Posterior cingulate gyrus (tissue), 11 donors: ENCODE data around the gene RNF6.

Source experiments
- DNase-seq, 10 donors: peaks; one replicate each; pipeline versions ENCODE4 v3.0.0 to v3.0.0-alpha.2; 2020 to 2021; ENCODE audit warnings: mixed read lengths in 3 of 10
- intact Hi-C: fragments of 100-400 bp; cut with DNase I; formaldehyde crosslinking; loops from one replicate; pipeline ENCODE4 v1.15.1; 2023

The RNF6 gene

DNA sequence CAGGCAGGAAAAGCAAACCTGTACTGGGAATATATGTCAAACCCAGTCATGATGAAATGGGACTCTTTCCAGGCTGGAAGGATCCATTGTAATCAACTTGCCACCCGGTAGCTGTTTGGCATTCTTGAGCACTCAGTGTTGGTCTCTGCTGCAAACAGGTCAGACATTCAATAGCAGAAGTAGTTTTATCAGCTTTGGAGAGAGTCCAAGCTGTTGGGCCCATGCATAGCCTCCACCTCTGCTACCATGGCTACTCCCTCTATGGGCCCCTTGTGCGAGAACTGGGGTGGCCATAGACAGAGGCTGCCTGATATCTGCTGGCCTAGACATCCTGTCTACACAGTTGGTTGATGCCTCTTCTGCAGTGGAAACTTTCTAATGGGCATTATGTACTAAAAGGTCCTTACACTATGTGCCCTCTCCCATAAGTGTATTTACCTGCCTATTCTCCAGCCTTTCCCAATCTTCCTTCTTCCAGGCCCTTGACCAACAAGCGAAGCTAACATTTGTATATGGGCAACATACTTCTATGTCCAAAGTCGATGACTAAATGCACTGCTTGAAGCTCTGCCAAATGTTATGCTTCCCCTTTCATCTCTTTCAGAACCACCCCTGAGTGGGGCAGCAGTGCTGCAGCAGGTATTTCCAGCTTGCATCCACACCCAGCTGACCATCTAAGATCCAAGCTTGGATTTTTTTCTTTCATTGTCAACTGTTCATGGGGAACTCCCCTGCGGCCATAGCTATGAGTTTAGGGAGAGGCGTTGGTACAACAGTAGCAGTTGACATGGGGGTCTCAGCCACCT, 5.3 kb upstream of the RNF6 start:
- intact Hi-C loops: no loop called here
- DNase-seq: no peak

- intact Hi-C loops: no loop called here
- DNase-seq: no peak
Measured at GRCh38 chr13:26225896-26226617, 3.9 kb upstream of the RNF6 start.

DNA sequence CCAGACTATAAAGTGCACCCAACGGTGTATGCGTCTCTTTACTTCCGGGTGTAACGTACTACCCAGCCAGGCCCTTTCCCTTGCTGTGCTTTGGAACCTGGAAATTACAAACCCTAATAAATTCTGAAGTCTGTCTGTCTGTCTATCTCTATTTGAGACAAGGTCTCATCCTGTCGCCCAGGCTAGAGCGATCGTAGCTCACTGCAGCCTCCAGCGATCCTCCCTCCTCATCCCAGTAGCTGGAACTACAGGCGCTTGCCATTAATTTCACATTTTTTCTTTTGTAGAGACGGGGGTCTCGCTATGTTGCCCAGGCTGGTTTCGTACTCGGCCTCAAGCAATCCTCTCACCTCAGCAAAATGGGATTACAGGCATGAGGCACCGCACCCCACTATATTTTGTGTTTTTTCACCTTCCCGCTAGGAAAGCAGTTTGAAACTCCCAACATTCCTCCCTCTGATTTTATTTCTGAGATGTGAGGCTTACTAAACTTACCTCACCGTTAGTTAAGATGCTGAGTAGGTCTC, 469 bp upstream of the RNF6 start:
- DNase-seq: peak in 1 of 10 donors; percentile 71
- intact Hi-C loops: loop anchor here (2.0 kb wide), 2 partner anchors 32 to 36 kb away; partner anchors contain the start of gene CDK8

- intact Hi-C loops: no loop called here
- no peak for DNase-seq
Measured at GRCh38 chr13:26221399-26221720, 754 bp downstream of the RNF6 start.

- no peak for DNase-seq
- intact Hi-C loops: no loop called here
Measured at GRCh38 chr13:26220575-26220974, 1.5 kb downstream of the RNF6 start.

DNA sequence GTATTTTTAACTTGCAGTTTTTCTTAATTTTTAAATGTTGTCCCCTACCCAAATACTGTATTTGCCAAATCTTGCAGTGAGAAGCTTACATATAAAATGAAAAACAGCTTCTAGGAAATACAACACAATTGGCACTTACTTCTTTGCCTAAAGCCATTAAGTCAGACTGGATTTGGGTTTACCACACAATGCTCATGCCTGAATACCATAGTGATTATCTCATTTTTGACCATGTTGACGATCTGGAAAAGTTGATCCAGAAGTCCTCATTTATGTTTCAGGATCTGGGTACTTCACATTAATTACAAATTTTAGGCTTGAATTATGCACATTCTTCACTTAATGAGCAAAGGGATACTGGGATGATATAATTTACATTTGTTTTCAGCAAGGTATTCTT, 2.4 kb downstream of the RNF6 start:
- no peak for DNase-seq
- intact Hi-C loops: no loop called here

DNA sequence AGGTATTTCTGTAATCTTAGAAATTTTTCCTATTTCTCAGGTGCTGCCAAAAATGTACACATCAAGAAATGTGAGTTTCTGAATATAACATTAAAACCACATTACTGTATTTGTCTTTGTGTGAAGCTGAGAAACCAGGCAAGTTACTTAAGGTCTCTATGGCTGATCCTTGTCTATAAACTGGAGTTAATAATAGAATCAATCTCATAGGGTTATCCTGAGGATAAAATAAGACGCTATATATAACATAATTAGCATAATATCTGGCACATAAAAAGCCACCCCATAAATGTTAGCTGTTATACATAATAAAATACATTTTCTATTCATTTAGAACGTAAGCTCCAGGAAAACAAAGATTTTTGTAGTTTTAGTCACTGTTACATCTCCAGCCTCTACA, 6.1 kb downstream of the RNF6 start:
- DNase-seq: no peak
- intact Hi-C loops: no loop called here

DNA sequence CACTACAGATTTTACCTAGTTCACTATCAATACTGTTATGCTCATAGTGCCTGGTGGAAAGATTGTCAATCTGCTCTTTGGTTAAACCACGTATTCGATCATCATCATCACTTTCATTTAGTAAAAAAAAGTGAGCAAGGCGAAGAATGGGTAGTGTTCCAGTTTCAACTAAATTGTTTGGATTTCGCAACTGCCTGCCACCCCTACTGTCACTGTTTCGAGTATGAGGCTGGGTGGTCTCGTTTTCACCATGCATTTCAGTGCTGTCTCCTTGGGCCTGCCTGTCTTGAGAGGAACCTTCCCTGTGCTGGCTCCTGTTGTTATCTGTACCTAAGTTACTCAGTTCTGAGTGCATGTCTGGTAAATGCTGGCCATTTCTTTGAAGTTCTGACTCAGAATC, 8.1 kb downstream of the RNF6 start:
- intact Hi-C loops: no loop called here
- no peak for DNase-seq

- DNase-seq: no peak
Measured at GRCh38 chr13:26213345-26213744, 8.8 kb downstream of the RNF6 start.

DNA sequence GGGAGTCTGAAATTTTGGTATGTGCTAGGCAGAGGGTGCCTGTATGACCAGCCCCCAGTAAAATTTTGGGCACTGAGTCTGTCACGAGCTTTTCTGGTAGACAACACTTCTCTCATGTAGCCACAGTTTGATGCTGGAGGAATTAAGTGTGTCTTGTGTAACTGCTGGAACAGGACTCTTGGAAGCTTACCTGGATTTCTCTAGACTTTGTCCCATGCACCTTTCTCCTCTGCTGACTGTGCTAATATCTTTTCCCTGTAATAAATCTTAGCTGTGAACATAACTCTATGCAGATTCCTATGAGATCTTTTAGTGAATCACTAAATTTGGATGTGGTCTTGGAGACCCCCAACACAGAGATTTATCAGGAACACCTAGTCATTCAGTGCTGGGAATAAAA, 13.8 kb downstream of the RNF6 start:
- intact Hi-C loops: no loop called here

More at GRCh38 chr13:26213345-26213744, 8.8 kb downstream of the RNF6 start:
- intact Hi-C loops: no loop called here

DNA sequence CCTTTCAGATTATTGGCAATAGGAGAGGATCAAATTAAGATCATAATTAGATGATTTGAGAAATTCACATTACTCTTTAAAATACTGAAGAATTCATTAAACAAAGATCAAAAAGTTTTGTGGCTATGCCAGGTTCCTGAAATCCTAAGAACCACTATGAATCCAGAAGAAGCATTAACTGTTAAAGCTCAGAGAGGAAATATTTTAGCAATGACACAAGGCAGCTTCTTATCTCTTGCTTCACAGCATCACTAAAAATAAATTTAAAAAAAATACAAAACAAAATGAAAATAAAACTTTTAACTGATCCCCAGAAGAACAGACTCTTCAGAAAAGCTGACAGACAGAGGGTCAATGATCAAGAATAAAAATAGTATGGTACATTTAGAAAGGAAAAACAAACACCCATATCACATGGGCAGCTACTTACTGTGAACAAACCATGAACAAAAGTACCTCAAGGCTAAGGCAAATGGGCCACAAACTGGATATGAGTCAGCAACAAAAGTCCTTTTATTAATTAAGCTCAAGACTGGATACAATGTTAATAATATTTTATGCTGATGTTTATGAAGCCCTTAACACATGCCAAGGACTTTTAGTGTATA, 19.6 kb downstream of the RNF6 start:
- intact Hi-C loops: no loop called here
- no peak for DNase-seq

More for the DNA sequence above, 13.8 kb downstream of the RNF6 start:
- DNase-seq: no peak

DNA sequence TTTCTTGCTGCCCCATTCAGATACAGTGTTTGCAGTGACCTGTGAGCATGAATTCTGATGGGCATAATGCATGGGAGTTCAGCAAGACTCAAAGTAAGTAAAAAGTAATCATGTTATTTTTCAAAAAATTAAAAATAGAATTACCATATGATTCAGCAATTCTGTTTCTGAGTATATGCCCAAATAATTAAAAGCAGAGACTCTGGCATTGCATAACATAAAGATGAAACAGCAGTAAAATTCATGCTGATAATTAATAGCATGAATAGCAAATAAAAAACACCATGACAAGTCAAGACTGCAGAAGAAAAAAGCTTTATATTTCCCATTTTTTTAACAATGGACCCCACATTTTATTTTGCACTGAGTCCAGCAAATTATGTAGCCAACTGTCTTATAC, 21.3 kb downstream of the RNF6 start:
- intact Hi-C loops: no loop called here
- no peak for DNase-seq

GRCh38 chr13:26198116-26198515, 24.0 kb downstream of the RNF6 start:
- intact Hi-C loops: no loop called here
- DNase-seq: no peak

DNA sequence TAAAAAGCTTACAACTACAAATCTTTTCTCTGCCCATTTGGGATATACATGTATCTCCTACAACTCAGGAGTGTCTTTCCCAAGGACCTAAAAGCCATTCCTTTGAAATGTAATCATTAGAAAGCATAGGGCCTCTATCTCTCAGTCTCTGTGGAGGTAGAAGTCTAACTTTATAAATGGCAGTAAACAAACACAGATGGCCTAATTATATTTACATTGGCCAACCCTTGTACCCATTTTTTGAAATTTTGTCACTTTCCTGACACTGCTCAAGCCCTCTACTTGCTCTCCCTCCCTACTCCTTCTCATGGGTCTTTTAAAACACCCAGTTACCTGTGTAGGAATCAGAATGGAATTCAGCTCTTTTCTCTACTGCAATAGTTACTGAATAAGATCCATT, 24.8 kb downstream of the RNF6 start:
- no peak for DNase-seq
- intact Hi-C loops: no loop called here

- DNase-seq: peak in 1 of 10 donors; percentile 63
- intact Hi-C loops: loop anchor here (2.0 kb wide), 1 partner anchor 36 kb away; the partner anchor contains the start of gene RNF6
Measured at GRCh38 chr13:26186995-26187394, 35.1 kb downstream of the RNF6 start.

GRCh38 chr13:26186118-26186870, 35.8 kb downstream of the RNF6 start:
- intact Hi-C loops: loop anchor here (2.0 kb wide), 1 partner anchor 37 kb away; the partner anchor contains the start of gene RNF6
- peak; percentile 66 to 98 (median 78) for DNase-seq

- intact Hi-C loops: loop anchor here (2.0 kb wide), 2 partner anchors 37 to 513 kb away; partner anchors contain the start of gene RNF6
- DNase-seq: no peak
Measured at GRCh38 chr13:26185720-26186117, 36.4 kb downstream of the RNF6 start.

DNA sequence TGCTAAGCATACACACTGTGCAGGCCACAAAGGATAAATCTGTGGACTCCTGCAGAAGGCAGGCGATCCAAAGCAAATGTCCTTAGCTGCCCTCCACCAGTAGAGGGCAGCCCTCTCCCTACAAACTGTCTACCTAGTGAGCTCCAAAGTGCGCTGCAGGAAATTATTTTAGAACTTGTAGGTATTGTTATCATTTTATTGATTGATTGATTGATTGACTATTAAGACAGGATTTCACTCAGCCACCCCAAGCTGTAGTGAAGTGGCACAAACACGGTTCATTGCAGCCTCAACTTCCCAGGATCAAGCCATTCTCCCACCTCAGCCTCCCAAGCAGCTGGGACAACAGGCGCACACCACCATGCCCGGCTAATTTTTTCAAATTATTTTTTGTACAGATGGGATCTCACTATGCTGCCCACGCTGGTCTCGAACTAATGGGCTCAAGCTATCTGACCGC, 37.3 kb downstream of the RNF6 start:
- intact Hi-C loops: loop anchor here (1.0 to 5.0 kb wide), 3 partner anchors 297 to 514 kb away; no protein-coding TSS in a partner anchor
- peak in 8 of 10 donors; percentile 48 to 95 (median 68) for DNase-seq

DNA sequence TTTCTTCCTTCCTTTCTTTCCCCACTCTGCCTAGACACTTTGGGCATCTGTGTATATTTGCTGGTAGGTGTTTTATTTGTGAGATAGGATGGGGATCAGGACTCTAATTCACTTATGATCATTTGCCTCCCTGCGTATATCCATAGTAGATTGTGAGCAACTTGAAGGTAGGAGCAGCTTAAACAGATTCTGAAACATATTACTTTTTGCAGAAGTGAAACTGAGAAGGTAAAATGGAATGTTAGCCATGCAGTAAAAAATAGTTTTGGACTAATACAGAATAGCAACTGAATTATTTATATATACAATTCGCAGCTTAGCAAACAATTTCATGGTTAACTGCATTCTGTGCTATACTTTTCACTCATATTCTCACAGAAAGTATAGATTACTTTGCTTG, 38.7 kb downstream of the RNF6 start:
- intact Hi-C loops: loop anchor here (5.0 kb wide), 1 partner anchor 299 kb away; no protein-coding TSS in a partner anchor

DNA sequence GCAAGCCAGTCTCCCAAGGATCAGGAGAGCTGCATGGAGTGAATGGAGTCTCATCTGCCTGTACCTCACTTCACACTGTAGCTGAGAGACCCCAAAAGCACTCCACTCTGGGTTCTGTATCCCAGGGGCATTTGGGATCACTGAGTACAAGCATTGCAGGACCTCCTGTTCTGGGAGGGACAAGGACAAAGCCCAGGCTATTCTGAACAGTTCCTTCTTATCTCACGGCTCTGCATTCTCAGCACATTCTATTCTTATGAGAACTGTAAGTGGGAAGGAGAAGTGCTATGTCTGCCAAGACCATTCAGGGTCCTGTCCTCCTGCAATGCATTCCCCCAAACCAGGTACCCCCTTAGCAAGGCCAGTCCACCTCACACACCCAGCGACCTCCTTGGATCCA, 42.8 kb downstream of the RNF6 start:
- intact Hi-C loops: no loop called here
- DNase-seq: no peak

More for the DNA sequence above, 38.7 kb downstream of the RNF6 start:
- DNase-seq: no peak
